H1 (cell line): Measurements from ENCODE around the gene GOLGA6L22. TPM values are rescaled to one million over a fixed set of nuclear protein-coding genes. Genes with fewer than 3 reads are reported as not detected.
"Not testable (repeated sequence)": the region's sequence is repeated elsewhere in the genome, so short reads cannot be mapped to it uniquely, and the experiment has no call there.

Experiments
- CTCF ChIA-PET: fragments of 300-600 bp; sonication (Branson Sonifier 250); formaldehyde crosslinking; loops from one replicate; lab custom pipeline; 2021; ENCODE audit not compliant: partially characterized antibody; lab: Charles Lee
- POLR2A ChIA-PET: fragments of 300-600 bp; sonication (Branson Sonifier 250); formaldehyde crosslinking; loops from one replicate; lab custom pipeline; 2021; ENCODE audit warnings: inconsistent platforms; ENCODE audit not compliant: partially characterized antibody; lab: Charles Lee
- DNase-seq, 2 experiments: peaks; one replicate each; pipeline versions ENCODE4 v3.0.0 to v3.0.0-alpha.2; 2010 to 2022; ENCODE audit warnings: low spot score in 2 of 2, low read depth in 1 of 2, mixed read lengths in 1 of 2
- FAIRE-seq: peaks from 2 replicates; lab custom pipeline; 2011; peaks lifted over from hg19 to GRCh38; lab: Jason Lieb, UNC
- H2AFZ ChIP-seq: 2 replicates; pipeline ENCODE4 v1.8.1; 2012; ENCODE audit warnings: low read length, inconsistent platforms
- H2AK5ac ChIP-seq: 2 replicates; pipeline ENCODE4 v1.6.1; 2013; ENCODE audit warnings: low read depth, low read length
- H2BK120ac ChIP-seq: replicated peaks from 2 replicates; pipeline ENCODE3; 2013; ENCODE audit warnings: low read depth, low read length, inconsistent platforms
- H2BK12ac ChIP-seq: 2 replicates; pipeline ENCODE4 v1.6.1; 2013; ENCODE audit warnings: low read depth, low read length
- H2BK15ac ChIP-seq: 2 replicates; pipeline ENCODE4 v1.6.1; 2013; ENCODE audit warnings: low read length
- H2BK20ac ChIP-seq: 2 replicates; pipeline ENCODE4 v1.6.1; 2013; ENCODE audit warnings: low read length
- H2BK5ac ChIP-seq: 2 replicates; pipeline ENCODE4 v1.6.1; 2013; ENCODE audit warnings: low read depth, low read length
- H3K14ac ChIP-seq: 2 replicates; pipeline ENCODE4 v1.6.1; 2013; ENCODE audit warnings: inconsistent platforms; ENCODE audit not compliant: insufficient read length
- H3K18ac ChIP-seq: 2 replicates; pipeline ENCODE4 v1.6.1; 2013; ENCODE audit warnings: low read length; ENCODE audit errors: extremely low read depth
- H3K23ac ChIP-seq: 2 replicates; pipeline ENCODE4 v1.6.1; 2013; ENCODE audit warnings: inconsistent platforms; ENCODE audit not compliant: insufficient read length
- H3K23me2 ChIP-seq: 2 replicates; pipeline ENCODE4 v1.6.1; 2013; ENCODE audit warnings: low read depth, low read length
- H3K27ac ChIP-seq: 2 replicates; pipeline ENCODE4 v1.6.1; 2011; ENCODE audit warnings: low read depth, low read length, inconsistent platforms
- H3K27me3 ChIP-seq, 4 experiments: replicated peaks in 1 of 4; 1 replicate in 1 of 4; 2 replicates in 3 of 4; pipeline versions ENCODE4 v1.6.1 to v1.8.1; 2011 to 2013; ENCODE audit warnings: low read length in 3 of 4, mild to moderate bottlenecking in 3 of 4, inconsistent platforms in 2 of 4, mixed read lengths in 2 of 4, moderate library complexity in 1 of 4; ENCODE audit not compliant: control insufficient read depth in 3 of 4, insufficient read depth in 3 of 4; ENCODE audit errors: extremely low read depth in 1 of 4
- H3K36me3 ChIP-seq, 4 experiments: 2 replicates each; pipeline versions ENCODE4 v1.6.1 to v1.8.1; 2011 to 2013; ENCODE audit warnings: mild to moderate bottlenecking in 4 of 4, low read length in 3 of 4, moderate library complexity in 2 of 4, control low read depth in 1 of 4, inconsistent platforms in 1 of 4; ENCODE audit not compliant: insufficient read depth in 4 of 4, control insufficient read depth in 2 of 4
- H3K4ac ChIP-seq: replicated peaks from 2 replicates; pipeline ENCODE3; 2013; ENCODE audit warnings: low read length, low read depth, mixed read lengths, inconsistent platforms; ENCODE audit not compliant: insufficient read length
- H3K4me1 ChIP-seq, 4 experiments: replicated peaks in 1 of 4; 1 replicate in 1 of 4; 2 replicates in 3 of 4; pipeline versions ENCODE4 v1.6.1 to v1.8.1; 2011 to 2013; ENCODE audit warnings: low read length in 3 of 4, inconsistent platforms in 2 of 4, mixed read lengths in 1 of 4; ENCODE audit not compliant: insufficient read depth in 4 of 4, control insufficient read depth in 3 of 4
- H3K4me2 ChIP-seq, 2 experiments: 2 replicates each; pipeline versions ENCODE4 v1.6.1 to v1.8.1; 2011 to 2013; ENCODE audit warnings: low read depth in 2 of 2, low read length in 2 of 2, control low read depth in 1 of 2, inconsistent platforms in 1 of 2, mild to moderate bottlenecking in 1 of 2; ENCODE audit not compliant: insufficient read depth in 1 of 2
- H3K4me3 ChIP-seq, 4 experiments: fragments of 200-600, 300-600 bp in 1 of 4; sonication (generic), shearing (Covaris generic), sonication (Bioruptor Twin) in 1 of 4; 2 replicates each; pipeline versions ENCODE4 v1.5.1 to v1.8.1; 2011 to 2016; ENCODE audit warnings: low read length in 4 of 4, low read depth in 3 of 4, control low read depth in 2 of 4, inconsistent platforms in 2 of 4, mild to moderate bottlenecking in 2 of 4, mixed read lengths in 1 of 4, moderate library complexity in 1 of 4; ENCODE audit not compliant: insufficient read depth in 2 of 4; ENCODE audit errors: extremely low read depth in 1 of 4
- H3K56ac ChIP-seq: replicated peaks from 2 replicates; pipeline ENCODE3; 2013; ENCODE audit warnings: low read depth, mild to moderate bottlenecking, mixed read lengths, low read length, inconsistent platforms; ENCODE audit not compliant: insufficient read length
- H3K79me1 ChIP-seq: 2 replicates; pipeline ENCODE4 v1.6.1; 2013; ENCODE audit warnings: low read depth, low read length, control low read depth
- H3K79me2 ChIP-seq, 2 experiments: 2 replicates each; pipeline versions ENCODE4 v1.6.1 to v1.8.1; 2012 to 2013; ENCODE audit warnings: low read length in 2 of 2, mild to moderate bottlenecking in 2 of 2, inconsistent platforms in 1 of 2; ENCODE audit not compliant: insufficient read depth in 2 of 2, control insufficient read depth in 1 of 2
- H3K9ac ChIP-seq, 4 experiments: replicated peaks in 1 of 4; 1 replicate in 1 of 4; 2 replicates in 3 of 4; pipeline versions ENCODE4 v1.6.1 to v1.8.1; 2011 to 2013; ENCODE audit warnings: low read depth in 3 of 4, low read length in 3 of 4, control low read depth in 2 of 4, mild to moderate bottlenecking in 2 of 4, moderate library complexity in 2 of 4, inconsistent platforms in 1 of 4; ENCODE audit errors: extremely low read depth in 1 of 4
- H3K9me3 ChIP-seq, 2 experiments: 2 replicates each; pipeline versions ENCODE4 v1.6.1 to v1.8.1; 2012 to 2013; ENCODE audit warnings: mild to moderate bottlenecking in 2 of 2, moderate library complexity in 2 of 2, control low read depth in 1 of 2, inconsistent platforms in 1 of 2, low read depth in 1 of 2, low read length in 1 of 2, mixed read lengths in 1 of 2; ENCODE audit not compliant: insufficient read depth in 2 of 2
- H4K20me1 ChIP-seq, 2 experiments: replicated peaks in 1 of 2; 2 replicates each; pipeline versions ENCODE3 to v1.8.1; 2011 to 2013; ENCODE audit warnings: inconsistent platforms in 2 of 2, low read length in 2 of 2, mild to moderate bottlenecking in 1 of 2; ENCODE audit not compliant: insufficient read depth in 2 of 2, control insufficient read depth in 1 of 2
- H4K5ac ChIP-seq: 2 replicates; pipeline ENCODE4 v1.6.1; 2013; ENCODE audit warnings: low read length, low read depth, mixed read lengths, inconsistent platforms; ENCODE audit not compliant: insufficient read length
- H4K8ac ChIP-seq: 2 replicates; pipeline ENCODE4 v1.8.0; 2013; ENCODE audit warnings: mild to moderate bottlenecking, moderate library complexity, low read length, inconsistent platforms; ENCODE audit not compliant: insufficient read depth; ENCODE audit errors: extremely low read depth
- H4K91ac ChIP-seq: replicated peaks from 2 replicates; pipeline ENCODE3; 2013; ENCODE audit warnings: low read length, mixed read lengths, inconsistent platforms; ENCODE audit not compliant: insufficient read length
- WGBS, 2 experiments: shearing (Covaris generic) in 1 of 2; methylation state at CpG; one replicate each; pipeline versions ENCODE4 v1.1.6 to v1.1.7; 2013 to 2015; ENCODE audit warnings: low lambda C conversion rate in 2 of 2, mixed read lengths in 2 of 2, inconsistent platforms in 1 of 2, low coverage in 1 of 2, missing lambda C conversion rate in 1 of 2; ENCODE audit not compliant: insufficient replicate concordance in 2 of 2, insufficient coverage in 1 of 2, insufficient read length in 1 of 2; ENCODE audit errors: extremely low coverage in 1 of 2, missing lambda C conversion rate in 1 of 2; 5-methylcytosine and 5-hydroxymethylcytosine counted together
- polyA plus RNA-seq, 7 experiments: library from polyadenylated mRNA; depleted of rRNA in 3 of 7; stranded (reverse) in 5 of 7; unstranded in 2 of 7; fragments of >200 nt in 5 of 7; fragments of 200-250 nt in 2 of 7; gene quantifications; 1 replicate in 5 of 7; 2 replicates in 1 of 7; 4 replicates in 1 of 7; pipeline versions ENCODE4 v1.2.1 to v1.2.3, GENCODE V29; 2011 to 2013; ENCODE audit warnings: missing spikeins in 2 of 7, mixed read lengths in 2 of 7
- total RNA-seq: library from RNA; stranded (reverse); fragmentation: NEBNext Ultra II Directional; extraction: Animal tissue kit (Norgen Biotek cat#: 25700); gene quantifications from 2 replicates; pipeline ENCODE4 v1.2.1, GENCODE V29; 2021

The GOLGA6L22 gene
- total and polyA plus RNA-seq, 2 of the 8 experiments (the other 6 are each of a cell fraction or from before 2014, with no cell fraction given): not detected

DNA sequence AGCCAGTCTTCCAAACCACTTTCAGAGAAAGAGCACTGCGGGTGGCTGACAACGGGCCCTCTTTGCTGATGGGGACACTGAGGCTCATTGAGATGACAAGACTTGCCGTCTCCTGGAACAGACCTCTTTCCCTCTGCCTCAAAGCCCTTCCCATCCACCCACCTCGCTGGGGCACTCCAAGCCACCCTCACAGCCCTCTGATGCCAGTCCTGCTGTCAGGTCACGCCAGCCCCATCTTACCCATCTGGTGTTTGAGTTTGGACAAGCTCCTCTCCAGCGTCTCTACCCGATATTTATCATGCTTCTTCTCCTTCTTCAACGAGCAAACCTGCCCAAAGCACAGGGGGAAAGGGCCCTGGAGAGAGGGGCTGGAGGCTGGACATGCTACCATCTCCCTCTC, 27.0 kb upstream of the GOLGA6L22 start:
- not testable (repeated sequence) for H3K9me3 ChIP-seq, H2BK120ac ChIP-seq

More for the DNA sequence above, 27.0 kb upstream of the GOLGA6L22 start:
- H3K18ac ChIP-seq, H3K79me1 ChIP-seq, H2BK5ac ChIP-seq, H3K27ac ChIP-seq, H2AK5ac ChIP-seq, H2BK12ac ChIP-seq, H3K4ac ChIP-seq, H3K4me1 ChIP-seq, H4K5ac ChIP-seq, CTCF ChIA-PET, H3K56ac ChIP-seq, POLR2A ChIA-PET, H3K27me3 ChIP-seq, H4K91ac ChIP-seq, H4K8ac ChIP-seq, H2BK20ac ChIP-seq, H3K14ac ChIP-seq, H3K36me3 ChIP-seq, DNase-seq, H3K4me2 ChIP-seq, H3K79me2 ChIP-seq, H4K20me1 ChIP-seq, H3K4me3 ChIP-seq, H3K23me2 ChIP-seq, FAIRE-seq, H2BK15ac ChIP-seq, H3K23ac ChIP-seq, H3K9ac ChIP-seq, H2AFZ ChIP-seq: not testable (repeated sequence)
- 80% methylated on average over 5 of the region's 8 CpGs; no CpG with 5 or more reads in 1 of the 2 experiments for WGBS, 2 experiments
